ENCODE results near the gene NMRK2. TPM values are rescaled to one million over a fixed set of nuclear protein-coding genes. Genes with fewer than 3 reads are reported as not detected.
A peak's percentile ranks its signal among the peaks of the same experiment; 100 is the strongest.

Gene NMRK2
- total and polyA plus RNA-seq, 2 of the 13 experiments (the other 11 are each of a cell fraction or from before 2014, with no cell fraction given): not detected

GRCh38 chr19:3984908-3985642 is 52.2 kb downstream of the NMRK2 start, which contains the start of gene EEF2 (continued):
- TF ChIP-seq CBX5 (CRISPR knock-in tag; IDR thresholded peaks at IDR 0.05; ENCODE audit: borderline replicate concordance): no peak
- no peak for TF ChIP-seq ZBTB1 (CRISPR knock-in tag; IDR thresholded peaks at IDR 0.05; ENCODE audit: borderline replicate concordance)
- TF ChIP-seq ZNF510 (CRISPR knock-in tag; IDR thresholded peaks at IDR 0.05; ENCODE audit: low read depth): no peak
- peak; percentile 78 for TF ChIP-seq CREM (IDR thresholded peaks at IDR 0.05)
- TF ChIP-seq CREM (CRISPR knock-in tag; IDR thresholded peaks at IDR 0.05): no peak
- 0 out of 2 replicates have a peak, but pooled peaks have one; percentile 11 for TF ChIP-seq HOMEZ (CRISPR knock-in tag; IDR thresholded peaks at IDR 0.05; ENCODE audit: low read depth)
- TF ChIP-seq HMGA1 (CRISPR knock-in tag; conservative IDR thresholded peaks at IDR 0.05): no peak
- no peak for TF ChIP-seq ZNF337 (CRISPR knock-in tag; IDR thresholded peaks at IDR 0.05; ENCODE audit: borderline replicate concordance, low read depth)
- peak; percentile 75 for TF ChIP-seq ZHX2 (IDR thresholded peaks at IDR 0.05; ENCODE audit: low read depth)
- TF ChIP-seq ZHX2 (CRISPR knock-in tag; IDR thresholded peaks at IDR 0.05; ENCODE audit: borderline replicate concordance): peak; percentile 80; the same call in 1 of the 2 replicates
- TF ChIP-seq ZNF614 (CRISPR knock-in tag; IDR thresholded peaks at IDR 0.05; ENCODE audit: borderline replicate concordance): peak; percentile 74; the same call in 1 of the 2 replicates
- TF ChIP-seq ZNF746 (CRISPR knock-in tag; IDR thresholded peaks at IDR 0.05): peak; percentile 50; the same call in 1 of the 2 replicates
- TF ChIP-seq SMARCE1 (IDR thresholded peaks at IDR 0.05; ENCODE audit: borderline replicate concordance): no peak
- TF ChIP-seq ZNF747 (CRISPR knock-in tag; IDR thresholded peaks at IDR 0.05; ENCODE audit: borderline replicate concordance): peak; percentile 52; the same call in 1 of the 2 replicates
- no peak for TF ChIP-seq SOX6 (IDR thresholded peaks at IDR 0.05)
- peak; percentile 32; the same call in 1 of the 2 replicates for TF ChIP-seq SOX6 (CRISPR knock-in tag; IDR thresholded peaks at IDR 0.05)
- TF ChIP-seq NFE2L2 (IDR thresholded peaks at IDR 0.05; ENCODE audit: low read length): no peak; the same call in 1 of the 2 replicates
- TF ChIP-seq RBM22 (optimal IDR thresholded peaks at IDR 0.05; ENCODE audit: low read length): no peak
- peak; percentile 99 for TF ChIP-seq POLR2AphosphoS2 (IDR thresholded peaks at IDR 0.05; ENCODE audit: low read depth, low read length)
- TF ChIP-seq THYN1 (CRISPR knock-in tag; IDR thresholded peaks at IDR 0.05; ENCODE audit: borderline replicate concordance, low read depth): 0 out of 2 replicates have a peak, but pooled peaks have one; percentile 68
- peak; percentile 81 for TF ChIP-seq KMT2B (CRISPR knock-in tag; IDR thresholded peaks at IDR 0.05)
- TF ChIP-seq ZNF460 (CRISPR knock-in tag; IDR thresholded peaks at IDR 0.05; ENCODE audit: borderline replicate concordance): no peak
